GM12865 (cell line): Measurements from ENCODE around the gene GOLGA2.

ENCODE experiments used
- DNase-seq: peaks from one replicate; pipeline ENCODE4 v3.0.0; 2010; ENCODE audit warnings: low read depth
- H3K4me3 ChIP-seq: 2 replicates; pipeline ENCODE4 v1.5.1; 2011; ENCODE audit warnings: mild to moderate bottlenecking, low read depth, low read length, control low read depth
- CTCF ChIP-seq: IDR thresholded peaks from 2 replicates; pipeline ENCODE4 v1.5.1; 2011; ENCODE audit warnings: low read length, control low read depth, low read depth, inconsistent platforms; ENCODE audit not compliant: insufficient read depth; ENCODE audit errors: missing control alignments

Gene GOLGA2

DNA sequence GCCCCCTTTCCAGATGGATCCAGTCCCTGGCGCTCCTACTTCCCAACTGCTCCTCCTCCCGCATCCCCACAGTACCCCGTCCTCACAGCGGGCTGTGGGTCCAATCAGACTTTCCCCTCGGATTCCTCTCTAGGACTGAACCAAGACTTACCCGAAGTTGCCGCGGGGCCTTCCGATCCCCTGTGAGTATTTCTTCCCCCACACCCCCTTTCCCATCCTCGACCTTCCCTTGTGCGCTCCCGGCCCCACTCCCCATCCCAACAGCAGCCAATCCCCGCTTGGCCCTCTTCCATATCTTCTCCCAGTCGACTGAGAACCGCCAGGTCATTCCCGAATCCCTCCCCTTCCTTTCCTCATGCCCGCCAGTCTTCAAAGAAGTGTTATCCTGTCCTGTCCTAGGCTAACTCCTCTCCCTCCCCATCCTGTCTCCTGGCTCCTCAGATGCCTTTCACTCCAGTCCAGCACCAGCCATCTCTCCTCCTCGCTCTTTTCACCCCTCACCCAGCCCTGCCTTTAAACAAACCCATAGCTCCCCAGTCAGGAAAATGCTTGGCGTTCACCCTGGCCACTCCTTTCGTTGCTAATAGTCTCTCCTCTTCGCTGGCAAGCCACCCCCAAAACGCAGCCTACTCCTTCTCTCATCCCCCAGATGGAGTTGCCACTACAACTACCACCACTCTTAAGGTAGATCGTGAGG is 915 bp upstream of the GOLGA2 start:
- no peak for TF ChIP-seq CTCF
- H3K4me3 ChIP-seq, result peak overlapping the region; percentile 63
- peak; percentile 18 for DNase-seq

DNA sequence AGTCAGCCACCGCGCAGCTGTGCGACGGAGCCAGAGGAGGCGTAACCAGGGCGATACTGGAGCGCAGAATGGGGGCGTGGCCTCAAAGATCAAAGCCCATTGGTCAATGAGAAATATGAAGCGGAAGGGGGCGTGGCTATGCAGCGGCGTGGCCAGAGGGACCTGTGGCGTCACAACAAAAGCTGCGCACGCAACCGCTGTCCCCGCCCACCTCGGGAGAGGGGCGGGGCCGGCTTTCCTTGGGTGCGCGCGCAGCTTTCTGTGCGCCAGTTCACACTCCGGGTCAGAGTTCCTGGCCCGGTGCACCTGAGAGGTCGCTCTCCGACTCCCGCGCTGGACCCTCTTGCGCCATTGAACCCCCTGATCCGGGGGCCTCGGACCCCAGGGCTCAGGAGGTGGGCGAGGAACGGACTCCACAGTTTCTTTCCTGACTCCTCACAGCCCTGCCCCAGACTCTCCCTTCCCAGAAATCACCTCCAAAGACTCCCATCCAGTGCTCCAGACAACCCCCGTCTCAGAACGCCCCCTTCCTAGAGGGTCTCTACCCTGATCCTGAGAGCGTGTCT is 284 bp upstream of the GOLGA2 start, which contains the start of gene SWI5:
Gene SWI5, plus strand, starts transcription at position 269 of the 566 bp plus-strand sequence.
- peak; percentile 100 for DNase-seq
- TF ChIP-seq CTCF, result no peak

DNA sequence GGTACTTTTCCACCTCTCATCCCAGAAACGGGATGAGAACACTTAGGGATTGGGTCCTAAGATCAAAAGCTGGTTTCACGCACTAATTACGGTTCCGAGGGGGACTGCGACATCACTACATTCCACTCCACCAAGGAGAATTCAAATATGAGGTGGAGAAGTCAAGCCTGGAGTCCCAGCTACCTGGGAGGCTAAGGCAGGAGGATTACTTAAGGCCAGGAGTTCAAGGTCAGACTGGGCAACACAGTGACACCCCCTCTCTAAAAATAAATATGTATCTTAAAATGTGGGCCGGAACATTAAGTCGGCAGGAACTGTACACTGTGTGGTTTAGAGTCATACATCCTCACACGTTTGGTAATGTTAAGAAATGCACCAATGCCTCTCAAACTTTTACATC is 1.6 kb downstream of the GOLGA2 start:
- no peak for TF ChIP-seq CTCF
- H3K4me3 ChIP-seq, result no peak overlapping the region
- no peak for DNase-seq

More for the DNA sequence above, 284 bp upstream of the GOLGA2 start, which contains the start of gene SWI5:
- H3K4me3 ChIP-seq, result peak within 1 kb of the TSS; percentile 95

GRCh38 chr9:128271512-128271911 is 4.3 kb downstream of the GOLGA2 start:
- H3K4me3 ChIP-seq, result no peak overlapping the region
- no peak for TF ChIP-seq CTCF
- DNase-seq, result no peak

DNA sequence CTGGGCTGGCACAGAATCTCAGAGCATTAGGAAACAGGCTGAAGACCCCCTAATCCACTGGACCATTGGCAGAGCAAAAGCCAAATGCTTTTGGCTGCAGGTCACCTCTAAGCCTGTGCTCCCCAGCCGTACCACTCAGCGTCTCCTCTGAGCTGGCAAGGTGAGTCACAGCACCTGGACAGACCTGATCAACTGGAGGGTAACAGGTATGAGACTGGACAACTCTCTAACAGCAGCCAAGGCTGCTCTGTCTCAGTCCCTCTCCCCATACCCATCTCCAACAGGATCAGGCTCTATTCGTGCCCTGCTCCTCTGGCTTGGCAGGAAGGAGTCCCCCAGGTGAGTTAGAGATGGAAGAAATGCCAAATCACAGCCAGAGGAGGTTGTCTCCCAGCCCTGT is 4.7 kb downstream of the GOLGA2 start:
- DNase-seq, result no peak
- TF ChIP-seq CTCF, result no peak
- H3K4me3 ChIP-seq, result no peak overlapping the region

GRCh38 chr9:128266868-128267590 is 8.8 kb downstream of the GOLGA2 start:
- no peak for DNase-seq
- TF ChIP-seq CTCF, result no peak
- no peak overlapping the region for H3K4me3 ChIP-seq
